ENCODE results near the gene SMARCC1.
A peak's percentile ranks its signal among the peaks of the same experiment; 100 is the strongest.
"Not testable (repeated sequence)": the region's sequence is repeated elsewhere in the genome, so short reads cannot be mapped to it uniquely, and the experiment has no call there.

SMARCC1 gene
- 127 to 182 (median 151) reads per million in 3 donors for total RNA-seq

GRCh38 chr3:47781685-47782445 lies at the start of gene SMARCC1:
Gene SMARCC1, minus strand, starts transcription at chr3:47781893. Its CDS starts 96 bp downstream, at chr3:47781797.
- Histone ChIP-seq H3K4me1 (ENCODE audit: control insufficient read depth, insufficient read depth, low read length, poor library complexity, severe bottlenecking) (peaks cover 17% of the 10 kb centered on the region), H3K9me3 (ENCODE audit: control insufficient read depth, low read length) (no peaks in the 10 kb centered on the region), H3K36me3 (ENCODE audit: control insufficient read depth, insufficient read depth, low read length) (no peaks in the 10 kb centered on the region), H3K27me3 (replicated peaks; ENCODE audit: control insufficient read depth, insufficient read depth, low read length, poor library complexity, severe bottlenecking) (no peaks in the 10 kb centered on the region), H3K27ac (ENCODE audit: insufficient read depth, low read length, poor library complexity, severe bottlenecking) (peak within 1 kb of the TSS; percentile 98), H3K4me3 (ENCODE audit: insufficient read depth, low read depth, low read length, poor library complexity, severe bottlenecking) (peak within 1 kb of the TSS; percentile 77)
- DNase-seq: peak; percentile 94 to 97 (median 97)

- not testable (repeated sequence) for H3K27me3 ChIP-seq (replicated peaks; ENCODE audit: control insufficient read depth, insufficient read depth, low read length, poor library complexity, severe bottlenecking); H3K9me3 ChIP-seq (ENCODE audit: control insufficient read depth, low read length); H3K27ac ChIP-seq (ENCODE audit: insufficient read depth, low read length, poor library complexity, severe bottlenecking); H3K4me3 ChIP-seq (ENCODE audit: insufficient read depth, low read depth, low read length, poor library complexity, severe bottlenecking); DNase-seq
- H3K36me3 ChIP-seq (ENCODE audit: control insufficient read depth, insufficient read depth, low read length): peaks cover 43% of the 10 kb centered on the region
- peaks cover 13% of the 10 kb centered on the region for H3K4me1 ChIP-seq (ENCODE audit: control insufficient read depth, insufficient read depth, low read length, poor library complexity, severe bottlenecking)
These were observed 47.8 kb upstream of the SMARCC1 start for GRCh38 chr3:47829482-47829881.

GRCh38 chr3:47825590-47825989 lies 43.9 kb upstream of the SMARCC1 start:
- H3K9me3 ChIP-seq (ENCODE audit: control insufficient read depth, low read length): no peaks in the 10 kb centered on the region
- no peaks in the 10 kb centered on the region for H3K27me3 ChIP-seq (replicated peaks; ENCODE audit: control insufficient read depth, insufficient read depth, low read length, poor library complexity, severe bottlenecking)
- H3K27ac ChIP-seq (ENCODE audit: insufficient read depth, low read length, poor library complexity, severe bottlenecking): peak overlapping the region; percentile 80
- peak overlapping the region; percentile 88 for H3K4me3 ChIP-seq (ENCODE audit: insufficient read depth, low read depth, low read length, poor library complexity, severe bottlenecking)
- H3K36me3 ChIP-seq (ENCODE audit: control insufficient read depth, insufficient read depth, low read length): peaks cover 22% of the 10 kb centered on the region
- peaks cover 13% of the 10 kb centered on the region for H3K4me1 ChIP-seq (ENCODE audit: control insufficient read depth, insufficient read depth, low read length, poor library complexity, severe bottlenecking)
- no peak for DNase-seq

GRCh38 chr3:47824541-47825473 lies 43.1 kb upstream of the SMARCC1 start:
- H3K9me3 ChIP-seq (ENCODE audit: control insufficient read depth, low read length): no peaks in the 10 kb centered on the region
- DNase-seq: peak; percentile 54 to 67 (median 66)
- H3K36me3 ChIP-seq (ENCODE audit: control insufficient read depth, insufficient read depth, low read length): peaks cover 19% of the 10 kb centered on the region
- peak overlapping the region; percentile 80 for H3K27ac ChIP-seq (ENCODE audit: insufficient read depth, low read length, poor library complexity, severe bottlenecking)
- no peaks in the 10 kb centered on the region for H3K27me3 ChIP-seq (replicated peaks; ENCODE audit: control insufficient read depth, insufficient read depth, low read length, poor library complexity, severe bottlenecking)
- peaks cover 13% of the 10 kb centered on the region for H3K4me1 ChIP-seq (ENCODE audit: control insufficient read depth, insufficient read depth, low read length, poor library complexity, severe bottlenecking)
- peak overlapping the region; percentile 88 for H3K4me3 ChIP-seq (ENCODE audit: insufficient read depth, low read depth, low read length, poor library complexity, severe bottlenecking)

- H3K36me3 ChIP-seq (ENCODE audit: control insufficient read depth, insufficient read depth, low read length): peaks cover 31% of the 10 kb centered on the region
- no peak overlapping the region for H3K27ac ChIP-seq (ENCODE audit: insufficient read depth, low read length, poor library complexity, severe bottlenecking)
These were observed 35.9 kb upstream of the SMARCC1 start for GRCh38 chr3:47817609-47818008.

GRCh38 chr3:47813551-47814177 lies 32.0 kb upstream of the SMARCC1 start:
- DNase-seq: no peak
- no peak overlapping the region for H3K27ac ChIP-seq (ENCODE audit: insufficient read depth, low read length, poor library complexity, severe bottlenecking)
- no peak overlapping the region for H3K4me3 ChIP-seq (ENCODE audit: insufficient read depth, low read depth, low read length, poor library complexity, severe bottlenecking)
- H3K4me1 ChIP-seq (ENCODE audit: control insufficient read depth, insufficient read depth, low read length, poor library complexity, severe bottlenecking): no peaks in the 10 kb centered on the region
- no peaks in the 10 kb centered on the region for H3K9me3 ChIP-seq (ENCODE audit: control insufficient read depth, low read length)
- H3K36me3 ChIP-seq (ENCODE audit: control insufficient read depth, insufficient read depth, low read length): peaks cover 35% of the 10 kb centered on the region
- no peaks in the 10 kb centered on the region for H3K27me3 ChIP-seq (replicated peaks; ENCODE audit: control insufficient read depth, insufficient read depth, low read length, poor library complexity, severe bottlenecking)

More at GRCh38 chr3:47817609-47818008, 35.9 kb upstream of the SMARCC1 start:
- Histone ChIP-seq H3K4me1 (ENCODE audit: control insufficient read depth, insufficient read depth, low read length, poor library complexity, severe bottlenecking) (no peaks in the 10 kb centered on the region), H3K9me3 (ENCODE audit: control insufficient read depth, low read length) (no peaks in the 10 kb centered on the region), H3K27me3 (replicated peaks; ENCODE audit: control insufficient read depth, insufficient read depth, low read length, poor library complexity, severe bottlenecking) (no peaks in the 10 kb centered on the region), H3K4me3 (ENCODE audit: insufficient read depth, low read depth, low read length, poor library complexity, severe bottlenecking) (no peak overlapping the region)
- DNase-seq: no peak

- Histone ChIP-seq H3K27me3 (replicated peaks; ENCODE audit: control insufficient read depth, insufficient read depth, low read length, poor library complexity, severe bottlenecking) (no peaks in the 10 kb centered on the region), H3K9me3 (ENCODE audit: control insufficient read depth, low read length) (no peaks in the 10 kb centered on the region), H3K4me1 (ENCODE audit: control insufficient read depth, insufficient read depth, low read length, poor library complexity, severe bottlenecking) (peaks cover 8% of the 10 kb centered on the region), H3K4me3 (ENCODE audit: insufficient read depth, low read depth, low read length, poor library complexity, severe bottlenecking) (no peak overlapping the region), H3K36me3 (ENCODE audit: control insufficient read depth, insufficient read depth, low read length) (no peaks in the 10 kb centered on the region), H3K27ac (ENCODE audit: insufficient read depth, low read length, poor library complexity, severe bottlenecking) (no peak overlapping the region)
- no peak for DNase-seq
These were observed 22.9 kb upstream of the SMARCC1 start for GRCh38 chr3:47804577-47804976.

GRCh38 chr3:47803480-47804025 lies 21.9 kb upstream of the SMARCC1 start:
- Histone ChIP-seq H3K36me3 (ENCODE audit: control insufficient read depth, insufficient read depth, low read length) (no peaks in the 10 kb centered on the region), H3K27ac (ENCODE audit: insufficient read depth, low read length, poor library complexity, severe bottlenecking) (peak overlapping the region; percentile 89), H3K9me3 (ENCODE audit: control insufficient read depth, low read length) (no peaks in the 10 kb centered on the region), H3K4me1 (ENCODE audit: control insufficient read depth, insufficient read depth, low read length, poor library complexity, severe bottlenecking) (peaks cover 8% of the 10 kb centered on the region), H3K27me3 (replicated peaks; ENCODE audit: control insufficient read depth, insufficient read depth, low read length, poor library complexity, severe bottlenecking) (no peaks in the 10 kb centered on the region), H3K4me3 (ENCODE audit: insufficient read depth, low read depth, low read length, poor library complexity, severe bottlenecking) (peak overlapping the region; percentile 73)
- no peak for DNase-seq

GRCh38 chr3:47802734-47803479 lies 21.2 kb upstream of the SMARCC1 start, which contains the start of gene DHX30:
Gene DHX30, plus strand, starts transcription at chr3:47803138. Its CDS starts 7,546 bp downstream, at chr3:47810684.
- H3K27me3 ChIP-seq (replicated peaks; ENCODE audit: control insufficient read depth, insufficient read depth, low read length, poor library complexity, severe bottlenecking): no peaks in the 10 kb centered on the region
- peaks cover 8% of the 10 kb centered on the region for H3K4me1 ChIP-seq (ENCODE audit: control insufficient read depth, insufficient read depth, low read length, poor library complexity, severe bottlenecking)
- no peaks in the 10 kb centered on the region for H3K9me3 ChIP-seq (ENCODE audit: control insufficient read depth, low read length)
- DNase-seq: peak; percentile 74 to 81 (median 79)
- no peaks in the 10 kb centered on the region for H3K36me3 ChIP-seq (ENCODE audit: control insufficient read depth, insufficient read depth, low read length)
- H3K27ac ChIP-seq (ENCODE audit: insufficient read depth, low read length, poor library complexity, severe bottlenecking): peak within 1 kb of the TSS; percentile 89
- peak within 1 kb of the TSS; percentile 73 for H3K4me3 ChIP-seq (ENCODE audit: insufficient read depth, low read depth, low read length, poor library complexity, severe bottlenecking)
